A673 (cell line): Measurements from ENCODE around the gene GALK1. TPM values are rescaled to one million over a fixed set of nuclear protein-coding genes. Genes with fewer than 3 reads are reported as not detected.

Experiments
- BruUV-seq: library from RNA; stranded (reverse); fragments of 400-500 nt; replicated peaks from 2 replicates; lab custom pipeline; 2021; lab: Mats Ljungman, UMichigan
- CTCF ChIA-PET: fragments of 300-600 bp; sonication (Branson Sonifier 250); formaldehyde crosslinking; loops from one replicate; lab custom pipeline; 2022; ENCODE audit warnings: antibody characterized with exemption; lab: Charles Lee
- POLR2A ChIA-PET: fragments of 300-600 bp; sonication (Branson Sonifier 250); formaldehyde crosslinking; loops from one replicate; lab custom pipeline; 2022; ENCODE audit warnings: antibody characterized with exemption; ENCODE audit not compliant: low non-redundant PET; lab: Charles Lee
- DNase-seq: peaks from one replicate; pipeline ENCODE4 v3.0.0-alpha.2; 2015; ENCODE audit warnings: low spot score
- H3K27ac ChIP-seq: fragments of 200-600 bp; sonication (generic); 2 replicates; pipeline ENCODE4 v1.5.1; 2016; ENCODE audit warnings: mixed run types, low read depth, mild to moderate bottlenecking, mixed read lengths, antibody characterized with exemption, low read length; ENCODE audit not compliant: poor library complexity, severe bottlenecking
- H3K27me3 ChIP-seq: fragments of 200-600 bp; sonication (generic); replicated peaks from 2 replicates; pipeline ENCODE4 v1.6.1; 2017; ENCODE audit warnings: mixed run types, low read depth, mild to moderate bottlenecking, mixed read lengths, antibody characterized with exemption, low read length; ENCODE audit not compliant: insufficient read depth, poor library complexity
- H3K36me3 ChIP-seq: fragments of 200-600 bp; sonication (generic); 2 replicates; pipeline ENCODE4 v1.6.1; 2016; ENCODE audit warnings: mixed run types, mild to moderate bottlenecking, mixed read lengths, antibody characterized with exemption, low read length; ENCODE audit not compliant: insufficient read depth, poor library complexity, severe bottlenecking
- H3K4me1 ChIP-seq: fragments of 200-600 bp; sonication (generic); 2 replicates; pipeline ENCODE4 v1.6.1; 2017; ENCODE audit warnings: mixed run types, mild to moderate bottlenecking, mixed read lengths, antibody characterized with exemption, low read length; ENCODE audit not compliant: insufficient read depth, poor library complexity, severe bottlenecking
- H3K4me3 ChIP-seq: fragments of 200-600 bp; sonication (generic); 2 replicates; pipeline ENCODE4 v1.5.1; 2016; ENCODE audit warnings: low read depth, mixed run types, mild to moderate bottlenecking, mixed read lengths, low read length; ENCODE audit not compliant: poor library complexity, severe bottlenecking
- H3K9me3 ChIP-seq: fragments of 200-600 bp; sonication (generic); 2 replicates; pipeline ENCODE4 v1.6.1; 2016; ENCODE audit warnings: mixed run types, low read depth, mild to moderate bottlenecking, mixed read lengths, antibody characterized with exemption, low read length; ENCODE audit not compliant: poor library complexity, severe bottlenecking
- EZH2 ChIP-seq: fragments of 200-600 bp; sonication (generic); IDR thresholded peaks from 2 replicates; pipeline ENCODE4 v1.6.1; 2017; ENCODE audit warnings: borderline replicate concordance, low read depth, mild to moderate bottlenecking, mixed read lengths, antibody characterized with exemption, low read length; ENCODE audit not compliant: poor library complexity, severe bottlenecking
- intact Hi-C: fragments of 100-400 bp; cut with micrococcal nuclease; formaldehyde crosslinking; loops from one replicate; pipeline ENCODE4 v1.10.0; 2022; ENCODE audit not compliant: unreplicated experiment
- total RNA-seq: library from RNA; stranded (reverse); gene quantifications from 2 replicates; pipeline ENCODE4 v1.2.3, GENCODE V29; 2021
- TF ChIP-seq, protein P1 (sequence below): fragments of 300-800, 200-600 bp; sonication (generic); conservative IDR thresholded peaks from 2 replicates; pipeline ENCODE4 v1.5.1; 2017; ENCODE audit warnings: low read depth, mild to moderate bottlenecking, antibody characterized with exemption, low read length, moderate library complexity, mixed read lengths

The GALK1 gene
- total RNA-seq, 1 experiment from 2014 or later: 18.3 TPM

DNA sequence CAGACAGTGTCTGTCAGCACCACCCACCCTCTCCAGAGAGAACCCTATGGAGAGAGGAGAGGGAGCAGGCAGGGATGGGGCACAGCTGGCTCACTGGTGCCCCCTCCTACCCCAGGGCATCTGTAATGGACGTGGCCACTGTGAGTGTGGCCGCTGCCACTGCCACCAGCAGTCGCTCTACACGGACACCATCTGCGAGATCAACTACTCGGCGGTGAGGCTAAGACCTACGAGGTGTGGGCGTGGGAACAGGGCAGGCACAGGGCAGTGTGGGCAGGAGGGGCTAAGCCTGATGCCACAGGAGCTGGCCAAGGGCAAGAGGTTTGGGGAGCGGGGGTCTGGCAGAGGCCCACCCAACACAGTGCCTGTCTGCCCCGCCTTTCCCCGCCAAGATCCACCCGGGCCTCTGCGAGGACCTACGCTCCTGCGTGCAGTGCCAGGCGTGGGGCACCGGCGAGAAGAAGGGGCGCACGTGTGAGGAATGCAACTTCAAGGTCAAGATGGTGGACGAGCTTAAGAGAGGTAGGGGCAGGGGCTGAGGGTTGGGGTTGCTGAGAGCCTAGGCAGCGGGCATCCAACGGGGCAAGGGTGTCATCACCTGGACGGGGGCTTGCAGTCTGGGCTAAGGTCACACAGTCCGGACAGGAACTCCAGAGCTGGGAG is 28.7 kb downstream of the GALK1 start:
- TF ChIP-seq, protein P1, sequence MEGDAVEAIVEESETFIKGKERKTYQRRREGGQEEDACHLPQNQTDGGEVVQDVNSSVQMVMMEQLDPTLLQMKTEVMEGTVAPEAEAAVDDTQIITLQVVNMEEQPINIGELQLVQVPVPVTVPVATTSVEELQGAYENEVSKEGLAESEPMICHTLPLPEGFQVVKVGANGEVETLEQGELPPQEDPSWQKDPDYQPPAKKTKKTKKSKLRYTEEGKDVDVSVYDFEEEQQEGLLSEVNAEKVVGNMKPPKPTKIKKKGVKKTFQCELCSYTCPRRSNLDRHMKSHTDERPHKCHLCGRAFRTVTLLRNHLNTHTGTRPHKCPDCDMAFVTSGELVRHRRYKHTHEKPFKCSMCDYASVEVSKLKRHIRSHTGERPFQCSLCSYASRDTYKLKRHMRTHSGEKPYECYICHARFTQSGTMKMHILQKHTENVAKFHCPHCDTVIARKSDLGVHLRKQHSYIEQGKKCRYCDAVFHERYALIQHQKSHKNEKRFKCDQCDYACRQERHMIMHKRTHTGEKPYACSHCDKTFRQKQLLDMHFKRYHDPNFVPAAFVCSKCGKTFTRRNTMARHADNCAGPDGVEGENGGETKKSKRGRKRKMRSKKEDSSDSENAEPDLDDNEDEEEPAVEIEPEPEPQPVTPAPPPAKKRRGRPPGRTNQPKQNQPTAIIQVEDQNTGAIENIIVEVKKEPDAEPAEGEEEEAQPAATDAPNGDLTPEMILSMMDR: no peak
- no peak for TF ChIP-seq EZH2
- Histone ChIP-seq H3K27ac (no peak overlapping the region), H3K36me3 (no peaks in the 10 kb centered on the region), H3K4me1 (no peaks in the 10 kb centered on the region), H3K9me3 (no peaks in the 10 kb centered on the region), H3K4me3 (no peak overlapping the region), H3K27me3 (no peaks in the 10 kb centered on the region)
- POLR2A ChIA-PET: no interaction called here
- intact Hi-C loops: no loop called here
- DNase-seq: no peak
- CTCF ChIA-PET: no interaction called here
- no TSS peak for BruUV-seq

DNA sequence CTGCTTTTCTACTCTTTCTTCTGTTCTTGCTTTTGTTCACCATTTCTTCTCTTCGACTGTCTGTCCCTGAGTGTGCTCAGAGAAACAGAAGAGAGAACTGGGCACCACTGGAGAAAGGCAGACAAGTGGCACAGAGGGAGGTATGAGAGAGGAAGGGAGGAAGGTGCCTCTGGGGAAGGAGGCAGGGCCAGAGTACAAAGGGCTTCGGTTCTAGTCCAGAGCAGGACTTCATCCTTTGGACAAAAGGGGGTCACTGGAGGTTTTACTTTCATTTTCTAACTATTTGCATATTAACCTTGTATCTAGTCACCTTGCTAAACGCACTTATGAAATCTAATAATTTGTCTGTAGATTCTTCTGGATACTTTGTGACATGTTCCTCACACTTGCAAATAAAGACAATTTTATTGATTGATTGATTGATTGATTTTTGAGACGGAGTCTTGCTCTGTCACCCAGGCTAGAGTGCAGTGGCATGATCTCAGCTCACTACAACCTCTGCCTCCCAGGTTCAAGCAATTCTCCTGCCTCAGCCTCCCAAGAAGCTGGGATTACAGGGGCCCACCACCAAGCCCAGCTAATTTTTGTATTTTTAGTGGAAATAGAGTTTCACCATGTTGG is 30.2 kb downstream of the GALK1 start:
- TF ChIP-seq, protein P1: no peak
- TF ChIP-seq EZH2: no peak
- no peaks in the 10 kb centered on the region for H3K4me1 ChIP-seq
- DNase-seq: no peak
- CTCF ChIA-PET: no interaction called here
- no peaks in the 10 kb centered on the region for H3K27me3 ChIP-seq
- no peaks in the 10 kb centered on the region for H3K36me3 ChIP-seq
- no peaks in the 10 kb centered on the region for H3K9me3 ChIP-seq
- no peak overlapping the region for H3K4me3 ChIP-seq
- intact Hi-C loops: no loop called here
- no TSS peak for BruUV-seq
- no peak overlapping the region for H3K27ac ChIP-seq
- POLR2A ChIA-PET: no interaction called here

DNA sequence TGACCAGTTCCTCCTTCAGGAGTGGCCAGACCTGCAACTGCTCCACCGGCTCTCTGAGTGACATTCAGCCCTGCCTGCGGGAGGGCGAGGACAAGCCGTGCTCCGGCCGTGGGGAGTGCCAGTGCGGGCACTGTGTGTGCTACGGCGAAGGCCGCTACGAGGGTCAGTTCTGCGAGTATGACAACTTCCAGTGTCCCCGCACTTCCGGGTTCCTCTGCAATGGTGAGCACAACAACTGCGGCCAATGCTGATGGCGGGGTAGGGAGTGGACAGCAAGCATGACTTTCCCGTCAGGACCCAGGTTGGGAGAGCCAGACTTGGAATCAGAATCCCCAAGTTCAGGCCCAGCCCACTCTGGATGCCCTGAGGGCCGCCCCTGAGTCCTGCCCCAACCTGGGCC is 31.5 kb downstream of the GALK1 start:
- BruUV-seq: no TSS peak
- no peaks in the 10 kb centered on the region for H3K27me3 ChIP-seq
- no peak overlapping the region for H3K27ac ChIP-seq
- TF ChIP-seq, protein P1: no peak
- TF ChIP-seq EZH2: no peak
- ChIA-PET CTCF (no interaction called here), POLR2A (interaction anchor here (0.7 kb wide), 1 partner anchor 84 kb away, joined by 6 read pairs; no protein-coding TSS in a partner anchor)
- H3K9me3 ChIP-seq: no peaks in the 10 kb centered on the region
- no peaks in the 10 kb centered on the region for H3K36me3 ChIP-seq
- no peak for DNase-seq
- intact Hi-C loops: no loop called here
- H3K4me3 ChIP-seq: no peak overlapping the region
- no peaks in the 10 kb centered on the region for H3K4me1 ChIP-seq
